ENCODE results near the gene C16orf89.

Gene C16orf89

DNA sequence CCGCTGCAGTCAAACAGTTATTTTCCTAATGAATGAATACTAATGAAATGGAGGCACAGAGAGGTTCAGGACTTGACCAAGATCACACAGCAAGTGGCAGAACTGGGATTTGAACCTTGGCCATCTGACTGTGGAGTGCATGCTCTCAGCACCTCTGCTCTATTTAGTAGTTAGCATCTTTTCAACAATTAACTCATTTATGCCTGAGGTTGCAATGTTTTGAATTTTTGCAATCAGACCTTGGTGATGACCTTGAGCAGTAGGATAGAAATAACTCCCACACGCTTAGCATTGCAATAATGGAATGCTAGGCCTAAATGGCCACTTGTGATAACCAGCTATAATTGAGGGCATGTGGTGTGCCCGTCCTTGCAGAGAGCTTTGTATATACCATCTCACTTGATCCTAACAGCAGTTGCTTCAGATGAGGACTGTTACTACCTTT, 63.0 kb downstream of the C16orf89 start:
- no peak for DNase-seq

DNA sequence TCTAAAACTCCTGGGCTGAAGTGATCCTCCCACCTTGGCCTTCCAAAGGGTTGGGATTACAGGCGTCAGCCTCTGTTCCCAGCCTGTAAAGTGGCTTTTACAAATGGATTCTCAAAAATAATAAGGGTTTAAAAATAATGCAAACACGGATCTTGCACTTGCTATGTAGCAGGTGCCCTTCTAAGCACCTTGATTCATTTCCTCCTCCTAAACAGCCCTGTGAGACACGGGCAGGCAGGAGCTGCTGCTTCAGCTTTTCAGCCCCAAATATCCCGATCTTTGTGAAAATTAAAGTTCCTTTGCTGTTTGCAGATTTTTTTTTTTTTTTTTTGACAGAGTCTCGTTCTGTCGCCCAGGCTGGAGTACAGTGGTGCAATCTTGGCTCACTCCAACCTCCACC, 63.8 kb downstream of the C16orf89 start:
- DNase-seq, result no peak

DNA sequence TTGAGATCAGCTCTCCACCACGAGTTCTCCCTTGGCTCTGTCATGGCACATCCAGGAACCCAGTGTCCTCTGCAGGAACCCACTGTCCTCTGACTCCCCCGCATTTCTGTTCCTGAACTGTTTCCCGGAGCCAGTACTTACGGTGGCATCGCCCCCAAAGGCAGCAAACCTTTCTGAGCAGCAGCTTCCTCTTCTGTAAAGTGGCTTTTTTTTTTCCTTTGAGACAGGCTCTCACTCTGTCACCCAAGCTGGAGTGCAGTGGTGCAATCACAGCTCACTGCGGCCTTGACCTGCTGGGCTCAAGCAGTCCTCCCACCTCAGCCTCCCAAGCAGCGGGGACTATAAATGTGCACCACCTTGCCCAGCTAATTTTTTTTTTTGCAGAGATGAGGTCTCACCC, 64.2 kb downstream of the C16orf89 start:
- DNase-seq, result no peak

DNA sequence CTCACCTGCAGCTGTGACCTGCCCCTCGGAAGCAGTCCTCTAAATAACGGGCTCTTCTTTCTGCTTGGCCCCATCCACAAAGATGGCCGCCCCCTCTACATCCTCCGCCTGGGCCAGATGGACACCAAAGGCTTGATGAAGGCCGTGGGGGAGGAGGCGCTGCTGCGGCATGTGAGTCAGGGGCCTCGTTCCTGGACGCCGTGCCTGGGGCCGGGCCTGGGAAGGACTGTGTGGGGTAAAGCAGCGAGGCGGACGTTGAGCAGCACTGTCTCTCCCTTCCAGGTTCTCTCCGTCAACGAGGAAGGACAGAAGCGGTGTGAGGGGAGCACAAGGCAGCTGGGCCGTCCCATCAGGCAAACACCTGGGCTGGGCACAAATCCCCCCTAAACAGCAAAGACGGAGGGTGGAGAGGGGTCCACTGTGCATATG, 65.2 kb downstream of the C16orf89 start:
- no peak for DNase-seq

DNA sequence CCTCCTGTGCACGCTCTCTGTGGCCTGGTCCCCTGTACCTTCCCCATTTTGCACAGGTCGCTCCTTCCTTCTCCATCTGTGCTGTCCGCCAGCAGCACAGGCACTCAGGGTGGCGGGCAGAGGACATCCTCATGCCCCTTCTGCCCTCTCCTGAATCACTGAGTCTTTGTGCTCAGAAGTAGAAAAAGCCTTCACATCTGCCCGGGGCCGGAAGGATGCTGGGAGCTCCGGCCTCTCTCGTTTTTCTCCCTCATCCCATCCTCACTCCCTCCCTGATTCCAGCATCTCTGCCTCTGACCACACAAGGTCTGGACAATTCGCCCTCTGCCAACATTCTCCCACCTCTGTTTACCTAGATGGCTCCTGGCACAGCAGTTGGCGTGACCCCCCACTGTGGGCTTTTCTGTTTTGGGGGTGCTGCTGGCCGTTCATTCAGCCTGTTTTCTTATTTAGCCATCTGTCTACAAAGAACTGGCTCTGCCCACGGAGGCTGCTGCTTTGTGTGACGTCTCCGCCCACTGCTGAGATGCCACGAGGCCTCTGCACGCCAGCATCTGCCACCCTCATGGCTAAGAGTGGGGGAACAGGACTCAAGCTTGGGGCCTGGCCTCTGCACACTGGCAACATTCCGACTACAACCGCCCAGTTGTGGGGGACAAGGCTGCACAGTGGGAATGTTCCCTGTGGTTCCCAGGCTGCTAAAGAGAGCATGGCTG, 70.9 kb downstream of the C16orf89 start:
- DNase-seq, result no peak
